ENCODE results near the gene EEF1AKMT1. TPM values are rescaled to one million over a fixed set of nuclear protein-coding genes. Genes with fewer than 3 reads are reported as not detected.
A peak's percentile ranks its signal among the peaks of the same experiment; 100 is the strongest.

The EEF1AKMT1 gene
- total RNA-seq, 1 donor from 2014 or later: 12.3 TPM

- Histone ChIP-seq H3K9ac (no peak overlapping the region), H3K9me3 (ENCODE audit: low read depth) (no peaks in the 10 kb centered on the region), H4K20me1 (ENCODE audit: low read depth) (no peaks in the 10 kb centered on the region), H3F3A (ENCODE audit: low read depth) (peaks cover 25% of the 10 kb centered on the region), H3K4me3 (no peak overlapping the region), H3K36me3 (peaks cover 3% of the 10 kb centered on the region), H3K79me2 (ENCODE audit: low read depth) (peaks cover 16% of the 10 kb centered on the region), H3K4me2 (no peak overlapping the region), H3K27ac (no peak overlapping the region), H3K27me3 (no peaks in the 10 kb centered on the region), H2AFZ (replicated peaks) (no peak overlapping the region), H3K4me1 (peaks cover 9% of the 10 kb centered on the region)
- Mint-ChIP-seq H3K4me3 (no peak overlapping the region), H3K27me3 (ENCODE audit: insufficient read depth, low read depth) (no peaks in the 10 kb centered on the region), H3K36me3 (peaks cover 9% of the 10 kb centered on the region), H3K27ac (no peak overlapping the region), H3K4me1 (peaks cover 11% of the 10 kb centered on the region), H3K9me3 (peaks cover 6% of the 10 kb centered on the region)
- no peak for DNase-seq (ENCODE audit: low spot score)
- TF ChIP-seq EZH2 (IDR thresholded peaks at IDR 0.05): no peak
Measured at GRCh38 chr13:20775961-20776360, 2.2 kb upstream of the EEF1AKMT1 start.

- no peak overlapping the region for H3K4me3 Mint-ChIP-seq
- H3K79me2 ChIP-seq (ENCODE audit: low read depth): peaks cover 16% of the 10 kb centered on the region
- no peak overlapping the region for H3K4me3 ChIP-seq
- H3K4me2 ChIP-seq: no peak overlapping the region
- TF ChIP-seq EZH2 (IDR thresholded peaks at IDR 0.05) (no peak), CTCF (IDR thresholded peaks at IDR 0.05) (no peak), EZH2phosphoT487 (IDR thresholded peaks at IDR 0.05) (no peak)
- peaks cover 8% of the 10 kb centered on the region for H3K9me3 ChIP-seq (ENCODE audit: low read depth)
- H3K9me3 Mint-ChIP-seq: peaks cover 16% of the 10 kb centered on the region
- H2AFZ ChIP-seq (replicated peaks): no peak overlapping the region
- peaks cover 19% of the 10 kb centered on the region for H3K36me3 Mint-ChIP-seq
- peaks cover 10% of the 10 kb centered on the region for H3K36me3 ChIP-seq
- H3K27ac Mint-ChIP-seq: no peak overlapping the region
- peaks cover 11% of the 10 kb centered on the region for H3K4me1 Mint-ChIP-seq
- no peak for DNase-seq (ENCODE audit: low spot score)
- no peak overlapping the region for H3K9ac ChIP-seq
- no peaks in the 10 kb centered on the region for H4K20me1 ChIP-seq (ENCODE audit: low read depth)
- peaks cover 25% of the 10 kb centered on the region for H3F3A ChIP-seq (ENCODE audit: low read depth)
- peaks cover 9% of the 10 kb centered on the region for H3K4me1 ChIP-seq
- H3K27ac ChIP-seq: no peak overlapping the region
- no peaks in the 10 kb centered on the region for H3K27me3 ChIP-seq
- no peaks in the 10 kb centered on the region for H3K27me3 Mint-ChIP-seq (ENCODE audit: insufficient read depth, low read depth)
Measured at GRCh38 chr13:20774746-20775145, 985 bp upstream of the EEF1AKMT1 start.

- peaks cover 11% of the 10 kb centered on the region for H3K4me1 Mint-ChIP-seq
- TF ChIP-seq CTCF (IDR thresholded peaks at IDR 0.05) (no peak), EZH2phosphoT487 (IDR thresholded peaks at IDR 0.05) (no peak), EZH2 (IDR thresholded peaks at IDR 0.05) (no peak)
- H3K4me3 Mint-ChIP-seq: peak overlapping the region; percentile 94
- peaks cover 34% of the 10 kb centered on the region for H3K36me3 Mint-ChIP-seq
- peaks cover 2% of the 10 kb centered on the region for H3K27me3 Mint-ChIP-seq (ENCODE audit: insufficient read depth, low read depth)
- Histone ChIP-seq H3K36me3 (peaks cover 10% of the 10 kb centered on the region), H3K4me3 (peak overlapping the region; percentile 53), H3K27me3 (no peaks in the 10 kb centered on the region), H3K4me1 (peaks cover 9% of the 10 kb centered on the region), H4K20me1 (ENCODE audit: low read depth) (no peaks in the 10 kb centered on the region), H3K79me2 (ENCODE audit: low read depth) (peaks cover 16% of the 10 kb centered on the region), H3K9ac (peak overlapping the region; percentile 35), H3K9me3 (ENCODE audit: low read depth) (peaks cover 12% of the 10 kb centered on the region), H2AFZ (replicated peaks) (peak overlapping the region; percentile 78), H3K27ac (no peak overlapping the region), H3K4me2 (peak overlapping the region; percentile 82), H3F3A (ENCODE audit: low read depth) (peaks cover 25% of the 10 kb centered on the region)
- DNase-seq (ENCODE audit: low spot score): no peak
- H3K27ac Mint-ChIP-seq: no peak overlapping the region
- H3K9me3 Mint-ChIP-seq: peaks cover 35% of the 10 kb centered on the region
Measured at GRCh38 chr13:20772401-20773131, 1.2 kb downstream of the EEF1AKMT1 start.

- H3K4me3 ChIP-seq: no peak overlapping the region
- peaks cover 43% of the 10 kb centered on the region for H3K9me3 Mint-ChIP-seq
- H3K4me1 Mint-ChIP-seq: peaks cover 11% of the 10 kb centered on the region
- H3K27me3 ChIP-seq: no peaks in the 10 kb centered on the region
- H3K36me3 ChIP-seq: peaks cover 10% of the 10 kb centered on the region
- H3K27ac ChIP-seq: no peak overlapping the region
- H3K27ac Mint-ChIP-seq: no peak overlapping the region
- no peak overlapping the region for H3K9ac ChIP-seq
- TF ChIP-seq CTCF (IDR thresholded peaks at IDR 0.05): no peak
- no peak for TF ChIP-seq EZH2phosphoT487 (IDR thresholded peaks at IDR 0.05)
- no peak for TF ChIP-seq EZH2 (IDR thresholded peaks at IDR 0.05)
- peaks cover 16% of the 10 kb centered on the region for H3K79me2 ChIP-seq (ENCODE audit: low read depth)
- peaks cover 12% of the 10 kb centered on the region for H3K9me3 ChIP-seq (ENCODE audit: low read depth)
- H3K4me1 ChIP-seq: peaks cover 9% of the 10 kb centered on the region
- H3K36me3 Mint-ChIP-seq: peaks cover 35% of the 10 kb centered on the region
- H2AFZ ChIP-seq (replicated peaks): no peak overlapping the region
- no peak overlapping the region for H3K4me3 Mint-ChIP-seq
- no peaks in the 10 kb centered on the region for H4K20me1 ChIP-seq (ENCODE audit: low read depth)
- no peak for DNase-seq (ENCODE audit: low spot score)
- no peak overlapping the region for H3K4me2 ChIP-seq
- peaks cover 2% of the 10 kb centered on the region for H3K27me3 Mint-ChIP-seq (ENCODE audit: insufficient read depth, low read depth)
- peaks cover 14% of the 10 kb centered on the region for H3F3A ChIP-seq (ENCODE audit: low read depth)
Measured at GRCh38 chr13:20769834-20770233, 3.9 kb downstream of the EEF1AKMT1 start.
